Activated CD8-positive, alpha-beta T cell treated with anti-CD3 and anti-CD28 coated beads, Interleukin-2, amount 10 ng/mL, durations not matched to agents 7 days and 5 days (primary cell): ENCODE data around the gene PAK5. TPM values are rescaled to one million over a fixed set of nuclear protein-coding genes. Genes with fewer than 3 reads are reported as not detected.

Experiments
- ATAC-seq: fragments of 150-1000 bp; cut with Tn5 transposase; one replicate; pipeline ENCODE4 v1.10.0; 2021; ENCODE audit warnings: moderate library complexity
- CTCF ChIA-PET: fragments of 350-600 bp; sonication (Branson Sonifier 250); formaldehyde crosslinking; loops from one replicate; lab custom pipeline; 2021; ENCODE audit warnings: antibody characterized with exemption; lab: Charles Lee
- POLR2A ChIA-PET: fragments of 350-600 bp; sonication (Branson Sonifier 250); formaldehyde crosslinking; loops from one replicate; lab custom pipeline; 2021; ENCODE audit warnings: antibody characterized with exemption; lab: Charles Lee
- DNase-seq: peaks from one replicate; pipeline ENCODE4 v3.0.0-alpha.2; 2020
- H3K27ac Mint-ChIP-seq: one replicate; pipeline ENCODE4 v1.8.0; 2021; ENCODE audit warnings: mild to moderate bottlenecking, mixed read lengths
- H3K27me3 Mint-ChIP-seq: one replicate; pipeline ENCODE4 v1.8.0; 2021; ENCODE audit warnings: low read depth, mixed read lengths
- H3K36me3 Mint-ChIP-seq: one replicate; pipeline ENCODE4 v1.8.0; 2021; ENCODE audit warnings: low read depth, mixed read lengths
- H3K4me1 Mint-ChIP-seq: one replicate; pipeline ENCODE4 v1.8.0; 2021; ENCODE audit warnings: low read depth, mixed read lengths
- H3K4me3 Mint-ChIP-seq: one replicate; pipeline ENCODE4 v1.8.0; 2021; ENCODE audit warnings: mild to moderate bottlenecking, mixed read lengths
- H3K9me3 Mint-ChIP-seq: one replicate; pipeline ENCODE4 v1.8.0; 2022; ENCODE audit warnings: mixed read lengths; ENCODE audit not compliant: insufficient read depth
- total RNA-seq, 2 experiments: library from RNA; stranded (reverse); gene quantifications; one replicate each; pipeline ENCODE4 v1.2.3, GENCODE V29; 2021

PAK5 gene
- total RNA-seq, 2 experiments from 2014 or later = not detected

DNA sequence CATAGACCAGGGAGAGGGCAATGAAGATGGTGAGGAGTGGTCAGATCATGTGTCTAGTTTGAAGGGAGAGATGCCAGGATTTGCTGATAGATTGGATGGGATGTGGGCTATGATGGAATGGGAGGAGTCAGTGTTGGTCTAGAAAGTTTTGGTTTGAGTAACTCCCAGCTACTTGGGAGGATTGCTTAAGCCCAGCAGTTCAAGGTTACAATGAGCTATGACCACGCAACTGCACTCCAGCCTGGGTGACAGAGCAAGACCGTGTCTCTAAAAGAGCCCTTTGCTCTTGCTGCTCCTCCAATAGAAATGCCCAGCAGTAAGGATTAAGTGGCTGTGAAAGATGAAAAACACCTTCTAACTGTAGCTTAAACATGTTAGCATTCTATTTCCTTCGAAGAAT lies 342.7 kb downstream of the PAK5 start:
- Mint-ChIP-seq H3K4me3 (no peak overlapping the region), H3K27me3 (no peaks in the 10 kb centered on the region), H3K9me3 (peaks cover 5% of the 10 kb centered on the region), H3K27ac (no peak overlapping the region), H3K4me1 (no peaks in the 10 kb centered on the region), H3K36me3 (no peaks in the 10 kb centered on the region)
- no peak for ATAC-seq
- CTCF ChIA-PET = no interaction called here
- no peak for DNase-seq
- POLR2A ChIA-PET = no interaction called here

DNA sequence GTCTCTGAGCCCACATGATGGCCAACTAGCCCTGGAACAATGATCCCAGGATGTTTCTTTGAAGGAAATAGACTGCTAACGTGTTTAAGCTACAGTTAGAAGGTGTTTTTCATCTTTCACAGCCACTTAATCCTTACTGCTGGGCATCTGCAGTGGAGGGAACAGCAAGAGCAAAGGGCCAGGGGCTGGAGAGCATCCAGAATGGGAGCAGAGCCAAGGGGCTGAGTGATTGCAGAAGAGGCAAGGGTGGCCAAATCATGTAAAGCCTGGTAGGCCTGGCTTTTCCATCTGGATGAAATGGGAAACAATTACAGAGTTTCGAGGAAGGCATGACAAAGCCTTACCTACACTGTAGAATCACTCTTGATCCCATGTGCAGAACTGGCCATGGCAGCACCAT lies 343.2 kb downstream of the PAK5 start:
- H3K36me3 Mint-ChIP-seq = no peaks in the 10 kb centered on the region
- CTCF ChIA-PET = no interaction called here
- ATAC-seq (no peak), DNase-seq (no peak)
- peaks cover 5% of the 10 kb centered on the region for H3K9me3 Mint-ChIP-seq
- no peak overlapping the region for H3K4me3 Mint-ChIP-seq
- H3K27ac Mint-ChIP-seq = no peak overlapping the region
- H3K27me3 Mint-ChIP-seq = no peaks in the 10 kb centered on the region
- H3K4me1 Mint-ChIP-seq = no peaks in the 10 kb centered on the region
- POLR2A ChIA-PET = no interaction called here

DNA sequence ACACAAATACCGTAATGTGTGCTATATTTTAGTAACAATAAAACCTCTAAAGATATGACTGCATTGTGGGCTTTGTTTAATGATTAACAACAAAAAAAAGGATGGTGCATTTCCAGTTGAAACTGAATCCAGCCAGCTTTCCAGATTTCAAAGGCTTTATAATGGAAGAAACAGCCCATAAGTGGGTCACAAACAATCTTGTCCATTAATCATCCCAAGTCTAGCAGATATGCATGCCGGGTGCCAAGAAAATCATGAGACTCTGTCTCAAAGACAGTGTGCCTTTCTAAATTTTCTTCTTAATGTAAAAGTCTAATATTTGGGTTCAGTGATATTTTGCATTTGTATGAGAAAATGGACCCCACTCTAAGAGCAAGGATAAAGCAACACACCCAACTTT lies 345.1 kb downstream of the PAK5 start:
- CTCF ChIA-PET = no interaction called here
- Mint-ChIP-seq H3K27me3 (no peaks in the 10 kb centered on the region), H3K4me1 (no peaks in the 10 kb centered on the region), H3K36me3 (no peaks in the 10 kb centered on the region), H3K9me3 (peaks cover 5% of the 10 kb centered on the region), H3K4me3 (no peak overlapping the region), H3K27ac (no peak overlapping the region)
- no peak for ATAC-seq
- POLR2A ChIA-PET = no interaction called here
- no peak for DNase-seq

DNA sequence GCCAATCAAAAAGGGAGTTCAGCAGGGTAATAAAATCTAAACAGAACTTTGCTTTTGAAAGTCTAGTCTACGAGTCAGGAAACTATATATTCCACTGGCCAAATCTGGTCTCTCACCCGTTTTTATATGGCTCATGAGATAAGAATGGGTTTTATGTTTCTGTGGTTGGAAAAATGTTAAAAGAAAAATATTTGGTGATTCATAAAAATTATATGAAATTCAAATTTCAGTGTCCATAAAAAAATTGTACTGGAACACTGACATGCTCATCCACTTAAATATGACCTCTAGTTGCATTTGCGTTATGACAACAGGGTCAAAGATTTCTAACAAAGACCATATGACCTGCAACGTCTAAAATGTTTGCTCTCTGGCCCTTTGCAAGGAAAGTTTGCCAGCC lies 346.8 kb downstream of the PAK5 start:
- POLR2A ChIA-PET = no interaction called here
- Mint-ChIP-seq H3K27me3 (no peaks in the 10 kb centered on the region), H3K4me1 (no peaks in the 10 kb centered on the region), H3K4me3 (no peak overlapping the region), H3K9me3 (peaks cover 5% of the 10 kb centered on the region), H3K36me3 (no peaks in the 10 kb centered on the region), H3K27ac (no peak overlapping the region)
- DNase-seq (no peak), ATAC-seq (no peak)
- CTCF ChIA-PET = no interaction called here

DNA sequence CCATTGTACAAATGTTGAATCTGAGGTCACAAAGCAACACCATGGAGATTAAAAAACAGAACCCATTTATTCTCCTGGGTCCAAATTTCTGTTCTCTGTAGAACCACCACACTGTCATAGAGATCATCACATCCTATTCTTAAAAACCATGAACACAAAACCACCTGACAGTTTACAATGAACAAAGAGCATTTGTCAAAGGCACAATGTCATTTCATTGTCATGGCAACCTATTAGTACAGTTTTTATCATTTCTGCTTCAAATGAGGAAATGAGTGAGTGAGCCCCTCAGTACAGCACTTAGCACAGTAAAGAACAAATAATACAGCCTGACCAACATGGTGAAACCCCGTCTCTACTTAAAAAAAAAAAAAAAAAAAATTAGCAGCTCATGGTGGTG lies 347.6 kb downstream of the PAK5 start:
- Mint-ChIP-seq H3K27ac (no peak overlapping the region), H3K4me1 (no peaks in the 10 kb centered on the region), H3K9me3 (peaks cover 5% of the 10 kb centered on the region), H3K27me3 (no peaks in the 10 kb centered on the region), H3K36me3 (no peaks in the 10 kb centered on the region), H3K4me3 (no peak overlapping the region)
- POLR2A ChIA-PET = no interaction called here
- DNase-seq (no peak), ATAC-seq (no peak)
- CTCF ChIA-PET = no interaction called here

DNA sequence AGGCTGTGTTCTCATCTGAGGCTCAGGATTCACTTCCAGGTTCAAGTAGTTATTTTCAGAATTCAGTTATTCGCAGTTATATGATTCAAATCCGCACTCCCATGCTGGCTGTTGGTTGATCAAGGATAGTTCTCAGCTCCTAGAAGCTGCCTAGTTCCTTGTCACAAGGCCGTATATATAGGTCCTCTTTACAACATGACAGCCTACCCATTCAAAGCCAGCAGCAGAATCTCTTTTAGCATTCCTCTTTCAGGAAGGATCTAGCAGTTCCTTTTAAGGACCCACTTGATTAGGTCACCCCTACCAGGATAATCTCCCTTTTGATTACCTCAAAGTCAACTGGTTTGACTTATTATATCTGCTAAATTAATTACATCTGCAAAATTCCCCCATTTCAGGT lies 348.2 kb downstream of the PAK5 start:
- no peaks in the 10 kb centered on the region for H3K36me3 Mint-ChIP-seq

DNA sequence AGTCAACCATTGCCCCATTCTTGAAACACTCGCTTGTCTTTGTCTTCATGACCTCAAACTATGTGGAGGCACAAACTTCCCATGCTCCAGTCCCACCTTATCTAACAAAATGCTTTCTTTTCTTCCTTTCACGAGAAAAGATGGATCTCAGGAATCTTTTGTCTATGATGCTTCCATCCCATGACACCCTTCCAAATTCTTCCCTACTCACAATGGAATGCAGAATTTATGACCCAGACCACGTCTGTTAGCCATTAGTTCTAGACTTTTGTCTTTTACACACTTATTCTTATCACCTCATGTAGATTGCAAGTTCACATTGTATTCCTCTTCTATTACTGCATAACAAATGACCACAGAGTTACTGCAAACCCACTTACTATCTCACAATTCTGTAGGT lies 348.7 kb downstream of the PAK5 start:
- Mint-ChIP-seq H3K4me3 (no peak overlapping the region), H3K27me3 (no peaks in the 10 kb centered on the region), H3K4me1 (no peaks in the 10 kb centered on the region), H3K36me3 (no peaks in the 10 kb centered on the region), H3K9me3 (peaks cover 5% of the 10 kb centered on the region), H3K27ac (no peak overlapping the region)
- ChIA-PET CTCF (no interaction called here), POLR2A (no interaction called here)
- no peak for DNase-seq
- ATAC-seq = no peak

More for the DNA sequence above, 348.2 kb downstream of the PAK5 start:
- ATAC-seq (no peak), DNase-seq (no peak)
- no peaks in the 10 kb centered on the region for H3K27me3 Mint-ChIP-seq
- no peak overlapping the region for H3K4me3 Mint-ChIP-seq
- H3K9me3 Mint-ChIP-seq = peaks cover 5% of the 10 kb centered on the region
- CTCF ChIA-PET = no interaction called here
- no peaks in the 10 kb centered on the region for H3K4me1 Mint-ChIP-seq
- POLR2A ChIA-PET = no interaction called here
- no peak overlapping the region for H3K27ac Mint-ChIP-seq

DNA sequence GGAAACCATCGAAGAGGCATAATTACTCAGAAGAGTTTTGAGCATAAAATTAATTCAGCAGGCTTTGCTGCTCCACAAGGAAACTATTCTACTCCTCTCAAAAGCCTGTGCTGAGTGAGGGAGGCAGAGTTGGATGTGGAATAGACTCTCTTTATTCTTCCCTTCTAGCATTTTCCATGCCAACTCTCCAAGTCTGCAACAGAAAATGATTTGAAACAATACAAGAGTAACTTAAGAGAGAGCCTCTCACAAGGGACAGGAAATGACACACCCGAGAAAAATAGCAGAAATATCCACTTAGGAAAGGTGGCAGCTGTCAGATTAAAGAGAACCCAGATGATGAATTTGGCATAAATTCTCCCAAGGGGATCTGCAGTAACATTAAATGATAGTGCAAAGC lies 350.8 kb downstream of the PAK5 start:
- no peak for DNase-seq
- no peaks in the 10 kb centered on the region for H3K4me1 Mint-ChIP-seq
- no peaks in the 10 kb centered on the region for H3K36me3 Mint-ChIP-seq
- H3K9me3 Mint-ChIP-seq = no peaks in the 10 kb centered on the region
- POLR2A ChIA-PET = no interaction called here
- CTCF ChIA-PET = no interaction called here
- no peak overlapping the region for H3K4me3 Mint-ChIP-seq
- ATAC-seq = no peak
- no peak overlapping the region for H3K27ac Mint-ChIP-seq
- H3K27me3 Mint-ChIP-seq = no peaks in the 10 kb centered on the region

Other genes with a start within 250 kb of the PAK5 start
- 1 to 10 TPM; 3.6 to 3.9 TPM for gene ANKEF1, start 195.9 kb upstream of the PAK5 start, total RNA-seq